Progenitor cell of endocrine pancreas (in vitro differentiated cells): ENCODE measurements around the gene APOBEC2. TPM values are rescaled to one million over a fixed set of nuclear protein-coding genes. Genes with fewer than 3 reads are reported as not detected.

ENCODE experiments used
- DNase-seq: peaks from one replicate; pipeline ENCODE4 v3.0.0; 2021; ENCODE audit warnings: low spot score; ENCODE audit not compliant: unreplicated experiment
- H3K27ac Mint-ChIP-seq: 2 replicates; pipeline ENCODE4 v1.8.0; 2021; ENCODE audit warnings: mild to moderate bottlenecking, moderate library complexity, mixed read lengths
- H3K27me3 Mint-ChIP-seq: 2 replicates; pipeline ENCODE4 v1.8.0; 2021; ENCODE audit warnings: mixed read lengths
- H3K36me3 Mint-ChIP-seq: 2 replicates; pipeline ENCODE4 v1.8.0; 2022; ENCODE audit warnings: mixed read lengths; ENCODE audit not compliant: insufficient read depth
- H3K4me1 Mint-ChIP-seq: 2 replicates; pipeline ENCODE4 v1.8.0; 2021; ENCODE audit warnings: low read depth, mixed read lengths
- H3K4me3 Mint-ChIP-seq: 2 replicates; pipeline ENCODE4 v1.8.0; 2021; ENCODE audit warnings: low read depth, mild to moderate bottlenecking, moderate library complexity, mixed read lengths
- H3K9me3 Mint-ChIP-seq: 2 replicates; pipeline ENCODE4 v1.8.0; 2021; ENCODE audit warnings: low read depth, mixed read lengths
- total RNA-seq: library from RNA; stranded (reverse); gene quantifications from 2 replicates; pipeline ENCODE4 v1.2.1, GENCODE V29; 2021
- TF ChIP-seq, protein P1 (sequence below): fragments of 200-600 bp; sonication (generic); IDR thresholded peaks from one replicate; pipeline ENCODE4 v1.5.0; 2021; ENCODE audit warnings: antibody characterized with exemption, mild to moderate bottlenecking; ENCODE audit not compliant: unreplicated experiment

Gene APOBEC2
- total RNA-seq, 1 donor from 2014 or later: 1.2 TPM

DNA sequence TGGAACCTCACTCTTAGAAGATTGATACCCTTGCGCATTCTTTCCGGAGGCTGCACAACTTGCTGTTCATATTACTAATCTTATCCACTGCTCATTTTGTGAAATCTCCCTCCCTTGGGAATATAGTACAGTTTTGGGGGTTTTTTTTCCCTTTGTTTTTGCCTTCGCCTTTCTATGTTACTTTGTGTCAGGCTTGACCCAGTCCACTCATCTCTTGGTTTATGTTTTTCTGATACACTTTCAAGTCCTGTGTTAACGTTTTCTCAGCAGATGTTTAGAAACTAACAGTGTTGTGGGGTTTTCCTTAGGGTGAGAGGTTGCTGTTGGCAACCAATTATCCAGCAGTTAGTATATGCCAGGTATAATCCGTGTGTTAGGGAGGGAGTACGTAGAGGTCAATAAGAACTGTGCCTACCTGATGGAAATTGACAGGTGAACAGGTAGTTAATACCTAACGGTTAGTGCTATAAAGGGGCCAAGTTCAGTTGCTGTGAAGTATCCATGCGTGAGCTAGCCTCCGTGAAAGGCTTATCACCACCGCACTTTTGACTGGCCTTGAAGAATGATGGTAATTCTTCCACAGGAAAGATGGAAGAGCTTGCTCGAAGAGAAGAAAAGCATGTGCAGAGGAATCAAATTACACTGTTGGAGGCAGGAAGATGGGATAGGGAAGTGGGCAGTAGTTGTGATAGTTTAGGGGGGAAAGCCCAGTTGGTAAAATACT is 21.1 kb downstream of the APOBEC2 start:
- peaks cover 2% of the 10 kb centered on the region for H3K36me3 Mint-ChIP-seq
- peak overlapping the region; percentile 93 for H3K27ac Mint-ChIP-seq

DNA sequence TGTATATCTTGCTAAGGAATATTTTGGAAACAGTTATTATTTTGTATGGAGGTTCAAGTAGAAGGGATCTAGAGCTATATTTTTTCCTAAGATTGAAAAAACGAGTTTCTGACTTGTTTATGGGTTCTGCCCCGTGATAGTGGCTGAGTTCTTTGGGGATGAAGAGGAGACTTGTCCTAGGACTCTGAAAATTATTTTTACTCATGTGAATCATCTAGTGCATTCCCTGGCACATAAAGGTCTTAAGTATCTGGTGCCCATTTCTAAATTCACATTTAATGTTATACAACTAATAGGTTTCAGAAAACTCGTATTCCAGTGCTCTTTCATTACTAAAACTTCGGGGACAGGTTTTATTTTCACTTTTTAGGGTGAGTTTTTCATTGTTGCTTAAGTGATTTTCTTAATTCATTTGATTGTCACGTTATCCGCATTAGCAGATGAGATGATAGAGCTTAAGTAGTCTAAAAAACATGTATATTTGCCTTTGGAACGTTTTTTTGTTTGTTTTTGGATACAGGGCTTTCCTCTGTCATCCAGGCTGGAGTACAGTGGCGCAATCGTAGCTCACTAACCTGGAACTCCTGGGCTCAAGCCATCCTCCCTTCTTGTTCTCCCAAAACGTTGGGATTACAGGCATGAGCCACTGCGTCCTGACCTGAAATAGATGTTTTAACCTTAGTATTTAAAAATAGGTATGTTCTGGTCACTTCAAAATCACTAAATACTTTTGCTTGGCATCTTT is 21.9 kb downstream of the APOBEC2 start:
- TF ChIP-seq, protein P1, sequence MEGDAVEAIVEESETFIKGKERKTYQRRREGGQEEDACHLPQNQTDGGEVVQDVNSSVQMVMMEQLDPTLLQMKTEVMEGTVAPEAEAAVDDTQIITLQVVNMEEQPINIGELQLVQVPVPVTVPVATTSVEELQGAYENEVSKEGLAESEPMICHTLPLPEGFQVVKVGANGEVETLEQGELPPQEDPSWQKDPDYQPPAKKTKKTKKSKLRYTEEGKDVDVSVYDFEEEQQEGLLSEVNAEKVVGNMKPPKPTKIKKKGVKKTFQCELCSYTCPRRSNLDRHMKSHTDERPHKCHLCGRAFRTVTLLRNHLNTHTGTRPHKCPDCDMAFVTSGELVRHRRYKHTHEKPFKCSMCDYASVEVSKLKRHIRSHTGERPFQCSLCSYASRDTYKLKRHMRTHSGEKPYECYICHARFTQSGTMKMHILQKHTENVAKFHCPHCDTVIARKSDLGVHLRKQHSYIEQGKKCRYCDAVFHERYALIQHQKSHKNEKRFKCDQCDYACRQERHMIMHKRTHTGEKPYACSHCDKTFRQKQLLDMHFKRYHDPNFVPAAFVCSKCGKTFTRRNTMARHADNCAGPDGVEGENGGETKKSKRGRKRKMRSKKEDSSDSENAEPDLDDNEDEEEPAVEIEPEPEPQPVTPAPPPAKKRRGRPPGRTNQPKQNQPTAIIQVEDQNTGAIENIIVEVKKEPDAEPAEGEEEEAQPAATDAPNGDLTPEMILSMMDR: no peak
- no peaks in the 10 kb centered on the region for H3K27me3 Mint-ChIP-seq
- DNase-seq: no peak
- peak overlapping the region; percentile 86 for H3K4me3 Mint-ChIP-seq
- H3K36me3 Mint-ChIP-seq: peaks cover 4% of the 10 kb centered on the region
- peaks cover 34% of the 10 kb centered on the region for H3K4me1 Mint-ChIP-seq
- no peaks in the 10 kb centered on the region for H3K9me3 Mint-ChIP-seq
- peak overlapping the region; percentile 93 for H3K27ac Mint-ChIP-seq

More for the DNA sequence above, 21.1 kb downstream of the APOBEC2 start:
- no peaks in the 10 kb centered on the region for H3K27me3 Mint-ChIP-seq
- H3K4me1 Mint-ChIP-seq: peaks cover 35% of the 10 kb centered on the region
- H3K4me3 Mint-ChIP-seq: peak overlapping the region; percentile 86
- no peak for DNase-seq
- TF ChIP-seq, protein P1: no peak
- no peaks in the 10 kb centered on the region for H3K9me3 Mint-ChIP-seq

GRCh38 chr6:41075651-41076626 is 22.9 kb downstream of the APOBEC2 start:
- no peak for DNase-seq

DNA sequence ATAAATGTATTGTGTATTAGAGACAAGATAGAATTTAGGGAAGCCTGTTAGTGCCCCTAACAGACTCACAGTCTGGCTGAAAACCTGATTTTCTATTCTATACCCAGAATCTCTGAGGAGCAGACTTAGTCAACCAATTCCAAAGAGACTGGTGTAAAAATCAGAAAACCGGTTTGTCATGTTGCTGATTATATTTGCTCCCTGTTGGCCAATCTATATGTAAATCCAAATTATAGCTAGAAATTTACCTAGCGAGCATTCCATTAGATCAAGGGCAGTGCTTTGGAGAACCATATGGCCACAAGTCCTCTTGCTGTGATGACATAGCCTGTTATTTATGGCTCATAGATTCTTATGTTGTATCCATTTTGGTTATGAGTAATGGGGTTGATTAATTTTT is 24.5 kb downstream of the APOBEC2 start:
- Mint-ChIP-seq H3K27ac (no peak overlapping the region), H3K4me3 (no peak overlapping the region), H3K9me3 (no peaks in the 10 kb centered on the region), H3K27me3 (no peaks in the 10 kb centered on the region), H3K4me1 (peaks cover 25% of the 10 kb centered on the region), H3K36me3 (peaks cover 16% of the 10 kb centered on the region)
- no peak for DNase-seq
- TF ChIP-seq, protein P1: no peak

More at GRCh38 chr6:41075651-41076626, 22.9 kb downstream of the APOBEC2 start:
- peaks cover 30% of the 10 kb centered on the region for H3K4me1 Mint-ChIP-seq
- H3K27me3 Mint-ChIP-seq: no peaks in the 10 kb centered on the region
- TF ChIP-seq, protein P1: no peak
- no peak overlapping the region for H3K27ac Mint-ChIP-seq
- H3K4me3 Mint-ChIP-seq: peak overlapping the region; percentile 86
- peaks cover 11% of the 10 kb centered on the region for H3K36me3 Mint-ChIP-seq
- H3K9me3 Mint-ChIP-seq: no peaks in the 10 kb centered on the region

- Mint-ChIP-seq H3K4me1 (peaks cover 25% of the 10 kb centered on the region), H3K27ac (no peak overlapping the region), H3K9me3 (no peaks in the 10 kb centered on the region), H3K36me3 (peaks cover 17% of the 10 kb centered on the region), H3K4me3 (no peak overlapping the region), H3K27me3 (no peaks in the 10 kb centered on the region)
- TF ChIP-seq, protein P1: no peak
- no peak for DNase-seq
These were observed 25.1 kb downstream of the APOBEC2 start for GRCh38 chr6:41078101-41078500.
